CD4-positive, CD25-positive, alpha-beta regulatory T cell (primary cell): ENCODE data around the gene ZBTB5. TPM values are rescaled to one million over a fixed set of nuclear protein-coding genes. Genes with fewer than 3 reads are reported as not detected.
A peak's percentile ranks its signal among the peaks of the same experiment; 100 is the strongest.

Experiments used
- ATAC-seq, 2 donors: fragments of 150-1000 bp; cut with Tn5 transposase; one replicate each; pipeline ENCODE4 v1.10.0; 2021; ENCODE audit warnings: low read depth in 2 of 2, moderate number of reproducible peaks in 2 of 2, moderate library complexity in 1 of 2
- DNase-seq, 3 donors: peaks; one replicate each; pipeline versions ENCODE4 v3.0.0 to v3.0.0-alpha.2; 2012 to 2022; ENCODE audit warnings: mixed read lengths in 1 of 3
- H3K27ac ChIP-seq: one replicate; pipeline ENCODE4 v1.7.0; 2013; ENCODE audit warnings: mild to moderate bottlenecking, low read length; ENCODE audit not compliant: insufficient read depth, poor library complexity, severe bottlenecking
- H3K27me3 ChIP-seq: one replicate; pipeline ENCODE4 v1.7.0; 2013; ENCODE audit warnings: low read length; ENCODE audit not compliant: control insufficient read depth, insufficient read depth
- H3K36me3 ChIP-seq: one replicate; pipeline ENCODE4 v1.7.0; 2013; ENCODE audit warnings: mild to moderate bottlenecking, low read length, moderate library complexity; ENCODE audit not compliant: control insufficient read depth, insufficient read depth
- H3K4me1 ChIP-seq: 2 replicates; pipeline ENCODE4 v1.7.0; 2013; ENCODE audit warnings: mild to moderate bottlenecking, low read length; ENCODE audit not compliant: insufficient read depth, control insufficient read depth, poor library complexity, severe bottlenecking
- H3K4me3 ChIP-seq: one replicate; pipeline ENCODE4 v1.7.0; 2013; ENCODE audit warnings: low read depth, mild to moderate bottlenecking, low read length, moderate library complexity
- H3K9me3 ChIP-seq, 2 experiments: 1 replicate in 1 of 2; 2 replicates in 1 of 2; pipeline ENCODE4 v1.7.0; 2013; ENCODE audit warnings: low read length in 2 of 2, mild to moderate bottlenecking in 1 of 2, moderate library complexity in 1 of 2; ENCODE audit not compliant: control insufficient read depth in 2 of 2
- H3K27ac Mint-ChIP-seq, 3 donors: one replicate each; pipeline ENCODE4 v1.8.0; 2020 to 2022; ENCODE audit warnings: mild to moderate bottlenecking in 3 of 3, mixed read lengths in 3 of 3, moderate library complexity in 2 of 3
- H3K27me3 Mint-ChIP-seq: one replicate; pipeline ENCODE4 v1.8.0; 2022; ENCODE audit warnings: mild to moderate bottlenecking, mixed read lengths
- H3K36me3 Mint-ChIP-seq: one replicate; pipeline ENCODE4 v1.8.0; 2020; ENCODE audit warnings: mixed read lengths
- H3K4me1 Mint-ChIP-seq, 4 donors: one replicate each; pipeline ENCODE4 v1.8.0; 2020 to 2022; ENCODE audit warnings: mixed read lengths in 4 of 4, mild to moderate bottlenecking in 1 of 4
- H3K4me3 Mint-ChIP-seq, 4 donors: one replicate each; pipeline ENCODE4 v1.8.0; 2020 to 2022; ENCODE audit warnings: mild to moderate bottlenecking in 4 of 4, mixed read lengths in 4 of 4, moderate library complexity in 3 of 4
- H3K9me3 Mint-ChIP-seq, 7 donors: one replicate each; pipeline ENCODE4 v1.8.0; 2020 to 2022; ENCODE audit warnings: mixed read lengths in 7 of 7, mild to moderate bottlenecking in 3 of 7, moderate library complexity in 2 of 7
- polyA plus RNA-seq, 4 donors: library from polyadenylated mRNA; unstranded; fragments of 300-500 nt; fragmentation: Illumina TruSeq; gene quantifications; one replicate each; pipeline ENCODE4 v1.2.3, GENCODE V29; 2021
- total RNA-seq: library from RNA; stranded (reverse); gene quantifications from one replicate; pipeline ENCODE4 v1.2.3, GENCODE V29; 2022

Gene ZBTB5
- total and polyA plus RNA-seq, 5 donors from 2014 or later = 0.22 to 13.5 (median 1.5) TPM

DNA sequence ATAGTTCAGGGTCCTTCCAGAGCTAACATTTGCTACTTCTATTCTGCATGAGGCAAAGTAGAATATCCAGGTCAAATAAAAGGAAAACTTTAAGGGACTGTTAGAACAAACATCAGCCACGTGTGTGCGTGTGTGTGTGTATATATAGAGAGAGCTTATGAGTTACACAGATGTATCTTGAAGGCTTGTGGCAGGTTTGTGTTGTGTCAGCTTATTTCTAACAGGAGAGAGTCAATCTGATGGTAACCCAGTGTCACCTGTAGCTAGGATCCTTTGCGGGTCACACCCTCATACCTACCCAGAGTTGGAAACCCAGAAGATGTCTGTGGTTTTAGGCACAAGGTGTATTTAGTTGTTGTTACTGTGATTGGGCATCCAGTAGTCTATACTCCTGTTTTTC, 33.2 kb upstream of the ZBTB5 start:
- Histone ChIP-seq H3K27me3 (no peaks in the 10 kb centered on the region), H3K4me3 (no peak overlapping the region), H3K4me1 (no peaks in the 10 kb centered on the region), H3K36me3 (peaks cover 89% of the 10 kb centered on the region), H3K9me3 (no peaks in the 10 kb centered on the region), H3K27ac (no peak overlapping the region)
- Mint-ChIP-seq H3K4me3 (no peak overlapping the region), H3K4me1 (peaks cover 0 to 4% (median 3%) of the 10 kb centered on the region in 4 donors), H3K36me3 (peaks cover 57% of the 10 kb centered on the region), H3K27me3 (no peaks in the 10 kb centered on the region), H3K27ac (peak overlapping the region in 1 of 3 donors; percentile 23), H3K9me3 (no peaks in the 10 kb centered on the region)
- no peak for DNase-seq
- ATAC-seq = no peak

DNA sequence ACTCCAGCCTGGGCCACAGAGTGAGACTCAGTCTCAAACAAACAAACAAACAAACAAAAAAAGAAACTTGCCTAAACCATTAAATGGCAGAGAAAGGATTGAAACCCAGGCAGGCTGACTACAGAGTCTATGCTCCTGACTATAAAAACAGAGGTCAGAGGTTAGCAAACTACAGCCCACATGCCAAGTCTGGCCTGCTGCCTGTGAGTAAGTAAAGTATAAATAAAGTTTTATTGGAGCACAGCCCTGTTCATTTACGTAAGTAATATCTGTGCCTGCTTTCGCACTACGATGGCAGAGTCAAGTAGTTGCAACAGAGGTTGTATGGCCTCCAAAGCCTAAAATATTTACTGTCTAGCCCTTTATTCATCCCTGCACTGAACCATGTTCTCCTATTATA, 32.1 kb upstream of the ZBTB5 start:
- Histone ChIP-seq H3K4me3 (no peak overlapping the region), H3K4me1 (no peaks in the 10 kb centered on the region), H3K9me3 (no peaks in the 10 kb centered on the region), H3K36me3 (peaks cover 89% of the 10 kb centered on the region), H3K27ac (no peak overlapping the region), H3K27me3 (no peaks in the 10 kb centered on the region)
- Mint-ChIP-seq H3K27ac (no peak overlapping the region), H3K9me3 (no peaks in the 10 kb centered on the region), H3K27me3 (no peaks in the 10 kb centered on the region), H3K4me3 (no peak overlapping the region), H3K4me1 (peaks cover 0 to 4% (median 1%) of the 10 kb centered on the region in 4 donors), H3K36me3 (peaks cover 54% of the 10 kb centered on the region)
- DNase-seq (no peak), ATAC-seq (no peak)

- no peak for DNase-seq
Observed at GRCh38 chr9:37496020-37496419, 30.8 kb upstream of the ZBTB5 start.

DNA sequence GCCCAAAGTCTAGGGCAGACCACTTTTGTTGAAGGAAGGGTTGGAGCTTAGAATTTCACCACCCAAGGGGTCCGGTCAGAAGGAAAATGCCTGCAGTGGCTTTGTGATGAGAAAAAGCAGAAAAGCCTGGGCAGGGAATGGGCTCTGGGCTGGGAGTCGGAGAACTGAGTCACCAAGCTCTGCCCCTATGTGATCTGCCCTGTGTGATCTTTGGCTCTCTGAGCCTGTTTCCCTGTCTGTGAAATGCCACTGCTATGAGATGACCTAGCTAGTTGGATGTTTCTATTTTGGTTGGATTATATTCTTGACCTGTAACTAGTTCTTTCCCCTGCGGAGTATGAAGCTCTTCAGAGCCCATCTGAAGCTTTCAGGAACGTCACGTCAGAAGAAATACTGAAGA, 30.3 kb upstream of the ZBTB5 start:
- H3K27ac ChIP-seq = no peak overlapping the region
- no peak for ATAC-seq
- no peak overlapping the region for H3K4me3 ChIP-seq
- no peaks in the 10 kb centered on the region for H3K9me3 Mint-ChIP-seq
- peaks cover 0 to 12% (median 6%) of the 10 kb centered on the region in 4 donors for H3K4me1 Mint-ChIP-seq
- DNase-seq = no peak
- no peaks in the 10 kb centered on the region for H3K27me3 ChIP-seq
- no peaks in the 10 kb centered on the region for H3K4me1 ChIP-seq
- H3K4me3 Mint-ChIP-seq = no peak overlapping the region
- H3K36me3 Mint-ChIP-seq = peaks cover 53% of the 10 kb centered on the region
- H3K36me3 ChIP-seq = peaks cover 89% of the 10 kb centered on the region
- H3K27ac Mint-ChIP-seq = no peak overlapping the region
- no peaks in the 10 kb centered on the region for H3K27me3 Mint-ChIP-seq
- no peaks in the 10 kb centered on the region for H3K9me3 ChIP-seq

More at GRCh38 chr9:37496020-37496419, 30.8 kb upstream of the ZBTB5 start:
- Mint-ChIP-seq H3K4me1 (peaks cover 0 to 7% (median 2%) of the 10 kb centered on the region in 4 donors), H3K4me3 (no peak overlapping the region), H3K27ac (no peak overlapping the region), H3K36me3 (peaks cover 50% of the 10 kb centered on the region), H3K9me3 (no peaks in the 10 kb centered on the region), H3K27me3 (no peaks in the 10 kb centered on the region)
- Histone ChIP-seq H3K4me3 (no peak overlapping the region), H3K36me3 (peaks cover 89% of the 10 kb centered on the region), H3K27ac (no peak overlapping the region), H3K4me1 (no peaks in the 10 kb centered on the region), H3K9me3 (no peaks in the 10 kb centered on the region), H3K27me3 (no peaks in the 10 kb centered on the region)
- ATAC-seq = no peak

DNA sequence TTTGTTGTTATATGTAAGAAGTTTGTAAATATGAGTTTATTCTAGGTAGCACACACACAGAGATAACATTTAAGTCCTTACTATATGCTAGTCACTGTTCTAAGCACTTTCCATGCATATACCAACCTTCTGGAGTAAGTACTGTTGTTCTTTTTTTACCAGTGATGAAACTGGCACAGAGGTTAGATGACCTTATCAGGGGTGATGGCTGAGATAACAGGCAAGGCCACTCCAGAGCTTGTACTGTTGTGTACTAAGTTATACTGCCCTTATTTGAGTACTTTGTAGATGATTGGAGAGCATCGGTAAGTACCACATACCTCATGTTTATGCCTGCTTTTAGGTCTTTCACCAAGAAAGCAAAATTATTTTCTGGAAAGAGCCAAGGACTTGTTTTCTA, 26.7 kb upstream of the ZBTB5 start:
- no peak overlapping the region for H3K27ac Mint-ChIP-seq

GRCh38 chr9:37486616-37487548, 21.6 kb upstream of the ZBTB5 start:
- no peaks in the 10 kb centered on the region for H3K9me3 ChIP-seq
- peaks cover 33% of the 10 kb centered on the region for H3K4me1 ChIP-seq
- Mint-ChIP-seq H3K9me3 (peaks cover 0 to 2% (median 0%) of the 10 kb centered on the region in 7 donors), H3K36me3 (peaks cover 20% of the 10 kb centered on the region), H3K4me3 (peak overlapping the region; percentile 94 to 97 (median 96)), H3K4me1 (peaks cover 5 to 53% (median 38%) of the 10 kb centered on the region in 4 donors), H3K27me3 (peaks cover 6% of the 10 kb centered on the region), H3K27ac (peak overlapping the region; percentile 95 to 97 (median 96))
- H3K4me3 ChIP-seq = peak overlapping the region; percentile 78
- peak overlapping the region; percentile 66 for H3K27ac ChIP-seq
- ATAC-seq (no peak), DNase-seq (no peak)
- H3K36me3 ChIP-seq = peaks cover 32% of the 10 kb centered on the region
- no peaks in the 10 kb centered on the region for H3K27me3 ChIP-seq

More for the DNA sequence above, 26.7 kb upstream of the ZBTB5 start:
- DNase-seq = no peak
- Histone ChIP-seq H3K36me3 (peaks cover 80% of the 10 kb centered on the region), H3K27ac (no peak overlapping the region), H3K4me3 (no peak overlapping the region), H3K4me1 (peaks cover 16% of the 10 kb centered on the region), H3K9me3 (no peaks in the 10 kb centered on the region), H3K27me3 (no peaks in the 10 kb centered on the region)
- Mint-ChIP-seq H3K9me3 (no peaks in the 10 kb centered on the region), H3K36me3 (peaks cover 54% of the 10 kb centered on the region), H3K27me3 (no peaks in the 10 kb centered on the region), H3K4me3 (no peak overlapping the region), H3K4me1 (peaks cover 0 to 34% (median 24%) of the 10 kb centered on the region in 4 donors)
- no peak for ATAC-seq

DNA sequence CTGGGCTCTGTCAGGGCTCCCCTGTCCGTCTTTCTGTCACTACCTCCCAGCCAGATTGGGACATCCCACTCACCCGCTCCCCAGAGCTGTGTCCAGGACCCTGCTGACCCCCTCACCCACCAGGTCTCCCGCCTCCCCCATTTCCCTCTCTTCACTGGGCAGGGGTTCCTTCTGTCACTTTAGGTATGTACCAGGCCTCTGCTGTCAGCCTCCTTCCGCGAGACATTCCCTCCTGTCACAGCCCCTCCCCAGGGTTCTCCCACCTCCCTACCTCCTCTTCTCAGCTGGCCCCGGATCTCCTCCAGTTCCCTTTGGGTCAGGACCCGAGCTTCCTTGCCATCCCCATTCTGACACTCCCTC, 21.0 kb upstream of the ZBTB5 start:
- ATAC-seq (no peak), DNase-seq (no peak)
- peak overlapping the region; percentile 66 for H3K27ac ChIP-seq
- H3K4me1 ChIP-seq = peaks cover 33% of the 10 kb centered on the region
- H3K27me3 ChIP-seq = peaks cover 5% of the 10 kb centered on the region
- peaks cover 5 to 55% (median 38%) of the 10 kb centered on the region in 4 donors for H3K4me1 Mint-ChIP-seq
- H3K9me3 ChIP-seq = no peaks in the 10 kb centered on the region
- H3K27me3 Mint-ChIP-seq = peaks cover 11% of the 10 kb centered on the region
- H3K4me3 Mint-ChIP-seq = peak overlapping the region; percentile 94 to 97 (median 96)
- H3K4me3 ChIP-seq = peak overlapping the region; percentile 78
- peaks cover 0 to 2% (median 0%) of the 10 kb centered on the region in 7 donors for H3K9me3 Mint-ChIP-seq
- peaks cover 18% of the 10 kb centered on the region for H3K36me3 Mint-ChIP-seq
- H3K27ac Mint-ChIP-seq = peak overlapping the region; percentile 95 to 97 (median 96)
- peaks cover 25% of the 10 kb centered on the region for H3K36me3 ChIP-seq
